ENCODE results near the gene KCTD16.

The KCTD16 gene

GRCh38 chr5:144429405-144429804 is 258.7 kb downstream of the KCTD16 start:
- Histone ChIP-seq H3K27ac (ENCODE audit: low read depth, low read length) (no peak overlapping the region), H3K4me1 (ENCODE audit: control insufficient read depth, insufficient read depth, low read length) (no peaks in the 10 kb centered on the region), H3K9me3 (ENCODE audit: control insufficient read depth, insufficient read depth, low read depth, low read length) (no peaks in the 10 kb centered on the region)

GRCh38 chr5:144429905-144430304 is 259.2 kb downstream of the KCTD16 start:
- Histone ChIP-seq H3K36me3 (ENCODE audit: control insufficient read depth, insufficient read depth, low read length) (no peaks in the 10 kb centered on the region), H3K27ac (ENCODE audit: low read depth, low read length) (no peak overlapping the region), H3K27me3 (ENCODE audit: control insufficient read depth, insufficient read depth, low read length) (no peaks in the 10 kb centered on the region), H3K4me1 (ENCODE audit: control insufficient read depth, insufficient read depth, low read length) (no peaks in the 10 kb centered on the region), H3K4me3 (ENCODE audit: low read depth, low read length) (no peak overlapping the region), H3K9me3 (ENCODE audit: control insufficient read depth, insufficient read depth, low read depth, low read length) (no peaks in the 10 kb centered on the region), H3K9ac (ENCODE audit: low read length) (no peak overlapping the region)

More at GRCh38 chr5:144429405-144429804, 258.7 kb downstream of the KCTD16 start:
- Histone ChIP-seq H3K4me3 (ENCODE audit: low read depth, low read length) (no peak overlapping the region), H3K9ac (ENCODE audit: low read length) (no peak overlapping the region), H3K36me3 (ENCODE audit: control insufficient read depth, insufficient read depth, low read length) (no peaks in the 10 kb centered on the region), H3K27me3 (ENCODE audit: control insufficient read depth, insufficient read depth, low read length) (no peaks in the 10 kb centered on the region)

- Histone ChIP-seq H3K4me1 (ENCODE audit: control insufficient read depth, insufficient read depth, low read length) (no peaks in the 10 kb centered on the region), H3K27ac (ENCODE audit: low read depth, low read length) (no peak overlapping the region), H3K36me3 (ENCODE audit: control insufficient read depth, insufficient read depth, low read length) (no peaks in the 10 kb centered on the region), H3K9ac (ENCODE audit: low read length) (no peak overlapping the region), H3K9me3 (ENCODE audit: control insufficient read depth, insufficient read depth, low read depth, low read length) (no peaks in the 10 kb centered on the region), H3K27me3 (ENCODE audit: control insufficient read depth, insufficient read depth, low read length) (no peaks in the 10 kb centered on the region), H3K4me3 (ENCODE audit: low read depth, low read length) (no peak overlapping the region)
These were observed 262.6 kb downstream of the KCTD16 start for GRCh38 chr5:144433140-144433822.

- Histone ChIP-seq H3K36me3 (ENCODE audit: control insufficient read depth, insufficient read depth, low read length) (no peaks in the 10 kb centered on the region), H3K27ac (ENCODE audit: low read depth, low read length) (no peak overlapping the region), H3K9ac (ENCODE audit: low read length) (no peak overlapping the region), H3K9me3 (ENCODE audit: control insufficient read depth, insufficient read depth, low read depth, low read length) (no peaks in the 10 kb centered on the region), H3K27me3 (ENCODE audit: control insufficient read depth, insufficient read depth, low read length) (no peaks in the 10 kb centered on the region), H3K4me1 (ENCODE audit: control insufficient read depth, insufficient read depth, low read length) (no peaks in the 10 kb centered on the region), H3K4me3 (ENCODE audit: low read depth, low read length) (no peak overlapping the region)
These were observed 263.2 kb downstream of the KCTD16 start for GRCh38 chr5:144433893-144434292.

GRCh38 chr5:144436007-144436406 is 265.3 kb downstream of the KCTD16 start:
- no peak overlapping the region for H3K9ac ChIP-seq (ENCODE audit: low read length)
- H3K9me3 ChIP-seq (ENCODE audit: control insufficient read depth, insufficient read depth, low read depth, low read length): no peaks in the 10 kb centered on the region
- no peak overlapping the region for H3K4me3 ChIP-seq (ENCODE audit: low read depth, low read length)
- H3K27me3 ChIP-seq (ENCODE audit: control insufficient read depth, insufficient read depth, low read length): no peaks in the 10 kb centered on the region
- H3K36me3 ChIP-seq (ENCODE audit: control insufficient read depth, insufficient read depth, low read length): no peaks in the 10 kb centered on the region
- H3K27ac ChIP-seq (ENCODE audit: low read depth, low read length): no peak overlapping the region
- H3K4me1 ChIP-seq (ENCODE audit: control insufficient read depth, insufficient read depth, low read length): no peaks in the 10 kb centered on the region

GRCh38 chr5:144438237-144438636 is 267.6 kb downstream of the KCTD16 start:
- H3K4me3 ChIP-seq (ENCODE audit: low read depth, low read length): no peak overlapping the region
- H3K9ac ChIP-seq (ENCODE audit: low read length): no peak overlapping the region
- no peaks in the 10 kb centered on the region for H3K27me3 ChIP-seq (ENCODE audit: control insufficient read depth, insufficient read depth, low read length)
- H3K4me1 ChIP-seq (ENCODE audit: control insufficient read depth, insufficient read depth, low read length): no peaks in the 10 kb centered on the region
- H3K9me3 ChIP-seq (ENCODE audit: control insufficient read depth, insufficient read depth, low read depth, low read length): no peaks in the 10 kb centered on the region
- H3K36me3 ChIP-seq (ENCODE audit: control insufficient read depth, insufficient read depth, low read length): no peaks in the 10 kb centered on the region
- H3K27ac ChIP-seq (ENCODE audit: low read depth, low read length): no peak overlapping the region

- no peak overlapping the region for H3K27ac ChIP-seq (ENCODE audit: low read depth, low read length)
- H3K27me3 ChIP-seq (ENCODE audit: control insufficient read depth, insufficient read depth, low read length): no peaks in the 10 kb centered on the region
- no peaks in the 10 kb centered on the region for H3K4me1 ChIP-seq (ENCODE audit: control insufficient read depth, insufficient read depth, low read length)
- H3K36me3 ChIP-seq (ENCODE audit: control insufficient read depth, insufficient read depth, low read length): no peaks in the 10 kb centered on the region
- no peak overlapping the region for H3K9ac ChIP-seq (ENCODE audit: low read length)
- H3K9me3 ChIP-seq (ENCODE audit: control insufficient read depth, insufficient read depth, low read depth, low read length): no peaks in the 10 kb centered on the region
- no peak overlapping the region for H3K4me3 ChIP-seq (ENCODE audit: low read depth, low read length)
These were observed 277.8 kb downstream of the KCTD16 start for GRCh38 chr5:144448457-144448856.

GRCh38 chr5:144451187-144451973 is 280.7 kb downstream of the KCTD16 start:
- H3K4me3 ChIP-seq (ENCODE audit: low read depth, low read length): no peak overlapping the region
- H3K9ac ChIP-seq (ENCODE audit: low read length): no peak overlapping the region

GRCh38 chr5:144453753-144454152 is 283.1 kb downstream of the KCTD16 start:
- no peaks in the 10 kb centered on the region for H3K27me3 ChIP-seq (ENCODE audit: control insufficient read depth, insufficient read depth, low read length)
- no peak overlapping the region for H3K27ac ChIP-seq (ENCODE audit: low read depth, low read length)
- no peaks in the 10 kb centered on the region for H3K9me3 ChIP-seq (ENCODE audit: control insufficient read depth, insufficient read depth, low read depth, low read length)
- no peaks in the 10 kb centered on the region for H3K36me3 ChIP-seq (ENCODE audit: control insufficient read depth, insufficient read depth, low read length)
- H3K4me3 ChIP-seq (ENCODE audit: low read depth, low read length): no peak overlapping the region
- no peak overlapping the region for H3K9ac ChIP-seq (ENCODE audit: low read length)
- H3K4me1 ChIP-seq (ENCODE audit: control insufficient read depth, insufficient read depth, low read length): no peaks in the 10 kb centered on the region

More at GRCh38 chr5:144451187-144451973, 280.7 kb downstream of the KCTD16 start:
- no peak overlapping the region; the same call in 1 of the 2 replicates for H3K27ac ChIP-seq (ENCODE audit: low read depth, low read length)
- H3K27me3 ChIP-seq (ENCODE audit: control insufficient read depth, insufficient read depth, low read length): no peaks in the 10 kb centered on the region
- no peaks in the 10 kb centered on the region for H3K4me1 ChIP-seq (ENCODE audit: control insufficient read depth, insufficient read depth, low read length)
- H3K36me3 ChIP-seq (ENCODE audit: control insufficient read depth, insufficient read depth, low read length): no peaks in the 10 kb centered on the region
- no peaks in the 10 kb centered on the region for H3K9me3 ChIP-seq (ENCODE audit: control insufficient read depth, insufficient read depth, low read depth, low read length)

- H3K9me3 ChIP-seq (ENCODE audit: control insufficient read depth, insufficient read depth, low read depth, low read length): no peaks in the 10 kb centered on the region
- no peak overlapping the region for H3K27ac ChIP-seq (ENCODE audit: low read depth, low read length)
- no peak overlapping the region for H3K4me3 ChIP-seq (ENCODE audit: low read depth, low read length)
- no peak overlapping the region for H3K9ac ChIP-seq (ENCODE audit: low read length)
- no peaks in the 10 kb centered on the region for H3K4me1 ChIP-seq (ENCODE audit: control insufficient read depth, insufficient read depth, low read length)
- no peaks in the 10 kb centered on the region for H3K27me3 ChIP-seq (ENCODE audit: control insufficient read depth, insufficient read depth, low read length)
- H3K36me3 ChIP-seq (ENCODE audit: control insufficient read depth, insufficient read depth, low read length): no peaks in the 10 kb centered on the region
These were observed 286.5 kb downstream of the KCTD16 start for GRCh38 chr5:144457160-144457559.

GRCh38 chr5:144458216-144458615 is 287.5 kb downstream of the KCTD16 start:
- H3K27ac ChIP-seq (ENCODE audit: low read depth, low read length): no peak overlapping the region
- no peak overlapping the region for H3K9ac ChIP-seq (ENCODE audit: low read length)
- no peak overlapping the region for H3K4me3 ChIP-seq (ENCODE audit: low read depth, low read length)
- no peaks in the 10 kb centered on the region for H3K36me3 ChIP-seq (ENCODE audit: control insufficient read depth, insufficient read depth, low read length)
- no peaks in the 10 kb centered on the region for H3K4me1 ChIP-seq (ENCODE audit: control insufficient read depth, insufficient read depth, low read length)
- H3K27me3 ChIP-seq (ENCODE audit: control insufficient read depth, insufficient read depth, low read length): no peaks in the 10 kb centered on the region
- H3K9me3 ChIP-seq (ENCODE audit: control insufficient read depth, insufficient read depth, low read depth, low read length): no peaks in the 10 kb centered on the region
